Amygdala (tissue), 56 donors: ENCODE results near the gene FGD5.
"Not testable (repeated sequence)": the region's sequence is repeated elsewhere in the genome, so short reads cannot be mapped to it uniquely, and the experiment has no call there.

Source experiments
- DNase-seq, 56 donors: peaks; one replicate each; lab custom pipeline; 2025; lab: John Stamatoyannopoulos, UW

FGD5 gene

GRCh38 chr3:14891135-14892132 lies 72.7 kb downstream of the FGD5 start:
- DNase-seq = no peak

- no peak for DNase-seq
Measured at GRCh38 chr3:14892226-14892625, 73.5 kb downstream of the FGD5 start.

GRCh38 chr3:14894085-14894484 lies 75.3 kb downstream of the FGD5 start:
- no peak for DNase-seq

GRCh38 chr3:14897266-14897665 lies 78.5 kb downstream of the FGD5 start:
- no peak for DNase-seq

GRCh38 chr3:14898929-14899328 lies 80.2 kb downstream of the FGD5 start:
- no peak for DNase-seq

- no peak for DNase-seq
Measured at GRCh38 chr3:14899993-14900618, 81.3 kb downstream of the FGD5 start.

GRCh38 chr3:14900881-14901873 lies 82.4 kb downstream of the FGD5 start:
- no peak for DNase-seq

- DNase-seq = no peak
Measured at GRCh38 chr3:14902719-14903118, 84.0 kb downstream of the FGD5 start.

GRCh38 chr3:14903501-14903900 lies 84.7 kb downstream of the FGD5 start:
- DNase-seq = not testable (repeated sequence)

GRCh38 chr3:14905055-14905657 lies 86.4 kb downstream of the FGD5 start:
- no peak for DNase-seq

GRCh38 chr3:14906355-14906971 lies 87.7 kb downstream of the FGD5 start:
- no peak for DNase-seq

- DNase-seq = no peak
Measured at GRCh38 chr3:14907043-14907966, 88.5 kb downstream of the FGD5 start.

GRCh38 chr3:14909250-14909649 lies 90.5 kb downstream of the FGD5 start:
- DNase-seq = no peak

- no peak for DNase-seq
Measured at GRCh38 chr3:14911651-14912050, 92.9 kb downstream of the FGD5 start.

- DNase-seq = no peak
Measured at GRCh38 chr3:14913071-14913925, 94.5 kb downstream of the FGD5 start.

GRCh38 chr3:14913926-14914778 lies 95.4 kb downstream of the FGD5 start:
- DNase-seq = no peak

GRCh38 chr3:14914779-14915117 lies 96.0 kb downstream of the FGD5 start:
- no peak for DNase-seq
